ENCODE data around the gene TPD52L1. TPM values are rescaled to one million over a fixed set of nuclear protein-coding genes. Genes with fewer than 3 reads are reported as not detected.
A peak's percentile ranks its signal among the peaks of the same experiment; 100 is the strongest.
"Not testable (repeated sequence)": the region's sequence is repeated elsewhere in the genome, so short reads cannot be mapped to it uniquely, and the experiment has no call there.

Gene TPD52L1
- total RNA-seq, 1 experiment from 2014 or later = 92.1 TPM

GRCh38 chr6:125142618-125143017, 11.0 kb upstream of the TPD52L1 start:
- peak; percentile 47 for DNase-seq (ENCODE audit: low read depth)

- DNase-seq (ENCODE audit: low read depth) = no peak
These were observed 8.8 kb upstream of the TPD52L1 start for GRCh38 chr6:125144822-125145221.

- peak; percentile 82 for DNase-seq (ENCODE audit: low read depth)
These were observed 4.1 kb upstream of the TPD52L1 start for GRCh38 chr6:125149256-125150144.

GRCh38 chr6:125151700-125152099, 1.9 kb upstream of the TPD52L1 start:
- no peak for DNase-seq (ENCODE audit: low read depth)

GRCh38 chr6:125154118-125154760, 666 bp downstream of the TPD52L1 start:
- DNase-seq (ENCODE audit: low read depth) = peak; percentile 24

GRCh38 chr6:125154761-125155135, 1.2 kb downstream of the TPD52L1 start:
- no peak for DNase-seq (ENCODE audit: low read depth)

- no peak for DNase-seq (ENCODE audit: low read depth)
These were observed 1.8 kb downstream of the TPD52L1 start for GRCh38 chr6:125155344-125155743.

- no peak for DNase-seq (ENCODE audit: low read depth)
These were observed 2.9 kb downstream of the TPD52L1 start for GRCh38 chr6:125156496-125156895.

- DNase-seq (ENCODE audit: low read depth) = no peak
These were observed 3.7 kb downstream of the TPD52L1 start for GRCh38 chr6:125157280-125157679.

GRCh38 chr6:125157725-125158124, 4.2 kb downstream of the TPD52L1 start:
- no peak for DNase-seq (ENCODE audit: low read depth)

GRCh38 chr6:125163339-125163738, 9.8 kb downstream of the TPD52L1 start:
- DNase-seq (ENCODE audit: low read depth) = not testable (repeated sequence)

- no peak for DNase-seq (ENCODE audit: low read depth)
These were observed 10.2 kb downstream of the TPD52L1 start for GRCh38 chr6:125163811-125164210.

GRCh38 chr6:125164696-125165095, 11.1 kb downstream of the TPD52L1 start:
- no peak for DNase-seq (ENCODE audit: low read depth)

- DNase-seq (ENCODE audit: low read depth) = peak; percentile 58
These were observed 11.7 kb downstream of the TPD52L1 start for GRCh38 chr6:125165256-125165655.

GRCh38 chr6:125165776-125166175, 12.2 kb downstream of the TPD52L1 start:
- no peak for DNase-seq (ENCODE audit: low read depth)

GRCh38 chr6:125166711-125167110, 13.1 kb downstream of the TPD52L1 start:
- no peak for DNase-seq (ENCODE audit: low read depth)

- DNase-seq (ENCODE audit: low read depth) = no peak
These were observed 14.0 kb downstream of the TPD52L1 start for GRCh38 chr6:125167579-125167978.

- DNase-seq (ENCODE audit: low read depth) = peak; percentile 32
These were observed 15.5 kb downstream of the TPD52L1 start for GRCh38 chr6:125169058-125169457.

- no peak for DNase-seq (ENCODE audit: low read depth)
These were observed 15.9 kb downstream of the TPD52L1 start for GRCh38 chr6:125169522-125169921.

GRCh38 chr6:125170376-125170775, 16.8 kb downstream of the TPD52L1 start:
- DNase-seq (ENCODE audit: low read depth) = no peak

- DNase-seq (ENCODE audit: low read depth) = no peak
These were observed 19.9 kb downstream of the TPD52L1 start for GRCh38 chr6:125173341-125174095.

GRCh38 chr6:125174626-125175025, 21.1 kb downstream of the TPD52L1 start:
- DNase-seq (ENCODE audit: low read depth) = peak; percentile 45
